ENCODE data around the gene ARHGAP8.
"Not testable (repeated sequence)": the region's sequence is repeated elsewhere in the genome, so short reads cannot be mapped to it uniquely, and the experiment has no call there.

Gene ARHGAP8

DNA sequence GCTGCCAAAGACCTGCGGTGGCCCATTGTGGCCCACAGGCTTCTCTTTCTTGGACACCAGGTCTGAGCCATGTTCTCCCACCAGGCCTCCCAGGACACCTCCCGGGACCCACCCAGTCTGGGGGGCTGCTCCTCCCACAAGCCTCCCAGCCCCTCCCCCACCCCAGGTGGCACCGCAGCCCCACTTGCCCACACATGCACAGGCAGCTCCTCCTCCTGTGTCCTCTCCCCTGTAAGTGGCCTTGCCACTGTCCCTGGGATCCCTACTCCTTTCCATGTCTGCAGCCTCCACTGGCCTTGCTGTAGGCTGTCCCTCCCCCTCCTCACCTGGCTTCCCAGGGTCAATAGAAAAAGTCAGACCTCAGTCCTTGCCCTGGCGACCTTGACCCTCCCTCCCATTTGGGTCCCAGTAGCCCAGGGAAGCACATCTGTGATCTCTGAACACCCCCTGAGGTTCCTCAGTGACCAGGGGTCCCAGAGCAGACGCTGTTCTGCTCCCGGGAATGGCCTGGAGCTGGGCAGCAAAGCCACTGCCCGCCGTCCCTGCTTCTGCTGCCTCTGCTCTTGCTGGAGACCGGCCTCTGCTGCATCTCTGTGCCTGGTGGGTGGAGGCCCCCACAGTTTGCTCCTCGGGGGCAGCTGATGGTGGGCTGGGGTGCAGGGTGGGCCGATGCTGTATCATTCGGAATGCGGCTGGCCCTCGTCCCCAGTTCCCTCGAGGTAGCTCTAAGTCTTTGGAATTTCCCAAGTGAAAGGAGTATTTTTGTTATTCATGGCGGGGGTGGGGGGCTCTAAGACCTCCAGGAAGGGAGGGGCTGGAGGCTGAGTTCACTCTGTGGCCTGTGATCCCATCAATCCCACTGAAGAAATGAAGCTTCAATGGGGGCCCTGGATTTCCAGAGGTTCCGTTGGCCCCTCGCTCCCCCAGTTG lies 43.6 kb downstream of the ARHGAP8 start:
- no peak overlapping the region for H3K4me3 ChIP-seq (ENCODE audit: low read depth, low read length)
- TF ChIP-seq, protein P1, sequence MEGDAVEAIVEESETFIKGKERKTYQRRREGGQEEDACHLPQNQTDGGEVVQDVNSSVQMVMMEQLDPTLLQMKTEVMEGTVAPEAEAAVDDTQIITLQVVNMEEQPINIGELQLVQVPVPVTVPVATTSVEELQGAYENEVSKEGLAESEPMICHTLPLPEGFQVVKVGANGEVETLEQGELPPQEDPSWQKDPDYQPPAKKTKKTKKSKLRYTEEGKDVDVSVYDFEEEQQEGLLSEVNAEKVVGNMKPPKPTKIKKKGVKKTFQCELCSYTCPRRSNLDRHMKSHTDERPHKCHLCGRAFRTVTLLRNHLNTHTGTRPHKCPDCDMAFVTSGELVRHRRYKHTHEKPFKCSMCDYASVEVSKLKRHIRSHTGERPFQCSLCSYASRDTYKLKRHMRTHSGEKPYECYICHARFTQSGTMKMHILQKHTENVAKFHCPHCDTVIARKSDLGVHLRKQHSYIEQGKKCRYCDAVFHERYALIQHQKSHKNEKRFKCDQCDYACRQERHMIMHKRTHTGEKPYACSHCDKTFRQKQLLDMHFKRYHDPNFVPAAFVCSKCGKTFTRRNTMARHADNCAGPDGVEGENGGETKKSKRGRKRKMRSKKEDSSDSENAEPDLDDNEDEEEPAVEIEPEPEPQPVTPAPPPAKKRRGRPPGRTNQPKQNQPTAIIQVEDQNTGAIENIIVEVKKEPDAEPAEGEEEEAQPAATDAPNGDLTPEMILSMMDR (IDR thresholded peaks at IDR 0.05; ENCODE audit: borderline replicate concordance, insufficient read depth, low read depth, low read length) = no peak

DNA sequence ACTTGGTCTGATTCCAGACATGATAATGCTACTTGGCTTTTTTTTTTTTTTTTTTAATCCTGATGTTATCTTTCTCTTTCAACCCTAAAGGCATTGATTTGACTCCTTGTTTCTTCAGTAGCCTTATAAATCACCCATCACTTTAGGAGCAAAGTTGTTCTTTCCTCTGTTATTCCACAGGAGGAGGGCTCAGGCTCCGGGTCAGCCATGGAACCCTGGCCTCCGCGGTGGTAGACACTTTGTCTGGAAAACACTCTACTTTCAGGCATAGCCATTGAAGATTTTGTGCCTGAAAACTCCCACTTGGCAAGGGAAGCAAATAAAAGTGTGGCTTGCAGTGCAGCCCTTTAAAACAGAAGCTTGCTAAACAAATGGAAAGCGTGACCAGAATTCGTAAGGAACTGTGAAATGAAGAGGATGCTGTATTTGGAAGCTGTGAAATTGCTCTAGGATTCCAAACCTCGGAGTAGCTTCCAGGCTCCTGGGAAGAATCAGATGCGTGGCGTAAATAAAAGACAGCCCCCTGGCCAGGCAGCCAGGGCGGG lies 44.9 kb downstream of the ARHGAP8 start:
- no peak overlapping the region for H3K4me3 ChIP-seq (ENCODE audit: low read depth, low read length)
- TF ChIP-seq, protein P1 (IDR thresholded peaks at IDR 0.05; ENCODE audit: borderline replicate concordance, insufficient read depth, low read depth, low read length) = no peak

DNA sequence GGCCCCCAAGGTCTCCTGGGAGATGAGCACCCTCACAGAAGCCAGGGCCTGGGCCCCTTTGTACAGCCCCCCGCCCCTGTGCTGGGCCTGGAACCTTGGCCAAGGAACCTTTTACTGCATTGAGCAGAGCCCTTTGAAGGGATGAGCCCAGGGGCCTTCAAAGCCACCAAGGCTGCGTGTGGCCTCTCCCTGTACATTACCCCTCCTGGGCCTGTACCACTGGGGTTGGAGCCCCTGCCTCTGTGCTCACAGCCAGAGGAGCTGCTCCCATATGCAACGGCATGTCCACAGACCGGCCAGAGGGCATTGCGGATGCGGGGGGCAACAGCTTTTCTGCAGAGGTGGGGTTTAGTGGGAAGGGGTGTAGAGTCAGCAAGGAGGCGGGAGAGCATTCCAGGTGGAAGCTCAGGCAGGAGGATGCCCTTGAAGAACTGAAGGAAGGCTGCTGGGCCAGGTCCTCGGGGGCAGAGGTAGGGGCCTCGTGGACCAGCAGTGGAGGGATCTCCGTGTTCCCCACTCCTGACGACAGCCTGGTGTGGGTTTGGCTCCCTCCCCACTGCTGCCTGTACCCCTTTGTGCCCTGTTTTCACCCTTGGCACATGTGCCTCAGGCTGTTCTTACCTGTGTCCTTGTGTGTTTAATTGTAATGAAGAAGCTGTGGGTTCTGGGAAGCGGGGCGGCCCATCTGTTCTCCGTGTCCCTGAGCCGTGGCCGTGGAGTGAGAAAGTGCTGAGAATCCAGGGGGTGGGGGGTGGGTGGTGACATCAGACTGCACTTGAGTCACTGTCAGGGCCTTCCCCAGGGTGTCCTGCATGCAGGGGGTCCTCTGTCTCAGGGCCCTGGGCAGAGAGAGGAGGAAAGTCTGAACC lies 46.9 kb downstream of the ARHGAP8 start:
- TF ChIP-seq, protein P1 (IDR thresholded peaks at IDR 0.05; ENCODE audit: borderline replicate concordance, insufficient read depth, low read depth, low read length) = no peak
- no peak overlapping the region for H3K4me3 ChIP-seq (ENCODE audit: low read depth, low read length)

DNA sequence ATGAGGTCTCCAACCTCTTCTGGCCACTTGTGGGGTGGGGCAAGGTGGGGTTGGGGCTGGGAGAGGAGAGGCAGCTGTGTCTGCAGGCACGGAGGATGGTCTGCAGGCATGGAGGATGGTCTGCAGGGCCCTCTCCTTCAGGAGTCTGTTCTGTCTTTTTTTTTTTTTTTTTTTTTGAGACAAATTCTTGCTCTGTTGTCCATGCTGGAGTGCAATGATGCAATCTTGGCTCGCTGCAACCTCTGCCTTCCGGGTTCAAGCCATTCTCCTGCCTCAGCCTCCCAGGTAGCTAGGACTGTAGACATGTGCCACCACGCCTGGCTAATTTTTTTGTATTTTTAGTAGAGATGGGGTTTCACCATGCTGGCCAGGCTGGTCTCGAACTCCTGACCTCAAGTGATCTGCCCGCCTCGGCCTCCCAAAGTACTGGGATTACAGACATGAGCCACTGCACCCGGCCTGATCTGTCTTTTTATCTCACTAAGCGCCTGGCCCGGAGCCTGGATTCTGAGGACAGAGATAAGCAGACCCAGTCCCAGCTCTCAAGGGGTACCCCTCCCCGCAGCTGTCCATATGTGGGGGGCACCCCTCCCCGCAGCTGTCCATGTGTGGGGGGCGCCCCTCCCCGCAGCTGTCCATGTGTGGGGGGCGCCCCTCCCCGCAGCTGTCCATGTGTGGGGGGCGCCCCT lies 47.7 kb downstream of the ARHGAP8 start:
- H3K4me3 ChIP-seq (ENCODE audit: low read depth, low read length) = not testable (repeated sequence)

DNA sequence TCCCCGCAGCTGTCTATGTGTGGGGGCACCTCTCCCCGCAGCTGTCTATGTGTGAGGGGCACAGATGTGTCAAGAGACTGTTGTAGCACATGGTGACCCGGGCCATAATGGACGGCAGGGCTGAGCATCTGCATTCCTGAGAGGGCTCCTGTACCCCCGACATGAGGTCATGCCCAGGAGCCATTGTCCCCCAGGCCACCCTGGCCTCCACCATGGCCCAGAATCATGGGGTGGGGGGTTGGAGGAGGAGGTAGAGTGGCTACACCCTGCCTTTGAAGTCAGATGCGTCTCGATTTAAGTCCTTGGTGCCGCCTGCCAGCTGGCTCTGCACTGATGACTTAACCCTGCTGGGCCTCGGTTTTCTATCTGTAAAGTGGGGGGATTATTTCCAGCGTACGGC lies 49.1 kb downstream of the ARHGAP8 start:
- H3K4me3 ChIP-seq (ENCODE audit: low read depth, low read length) = no peak overlapping the region

DNA sequence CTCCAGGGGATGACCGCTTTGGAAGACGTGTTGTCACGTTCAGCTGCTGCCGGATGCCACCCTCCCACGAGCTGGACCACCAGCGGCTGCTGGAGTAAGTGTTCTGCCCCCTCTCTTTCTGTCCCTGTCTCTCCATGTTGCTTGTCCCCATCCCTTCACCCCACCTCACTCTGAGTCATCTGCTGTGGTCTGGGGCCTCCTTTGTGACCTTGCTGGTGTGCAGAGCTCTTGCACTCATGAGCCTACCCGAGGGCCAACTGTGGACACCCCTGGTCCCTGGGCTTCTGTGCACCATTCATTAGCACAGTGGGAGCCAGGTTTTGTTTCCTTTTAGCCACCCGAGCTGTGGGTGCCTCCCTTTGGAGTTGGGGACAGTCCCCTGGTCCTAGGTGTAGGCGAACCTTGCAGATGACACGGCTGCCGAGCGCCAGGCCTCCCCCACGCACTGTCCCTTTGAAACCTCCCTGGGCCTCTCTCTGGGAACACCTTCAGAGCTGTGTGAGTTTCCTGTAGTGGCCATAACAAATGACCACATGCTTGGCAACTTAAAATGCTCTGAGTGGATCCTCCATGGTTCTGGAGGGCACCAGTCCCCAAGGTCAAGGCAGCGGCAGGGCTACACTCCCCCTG lies 49.8 kb downstream of the ARHGAP8 start:
- TF ChIP-seq, protein P1 (IDR thresholded peaks at IDR 0.05; ENCODE audit: borderline replicate concordance, insufficient read depth, low read depth, low read length) = no peak
- no peak overlapping the region for H3K4me3 ChIP-seq (ENCODE audit: low read depth, low read length)

More for the DNA sequence above, 49.1 kb downstream of the ARHGAP8 start:
- TF ChIP-seq, protein P1 (IDR thresholded peaks at IDR 0.05; ENCODE audit: borderline replicate concordance, insufficient read depth, low read depth, low read length) = no peak
